GM18907 (cell line): Measurements from ENCODE around the gene MAOA.
"Not testable (repeated sequence)": the region's sequence is repeated elsewhere in the genome, so short reads cannot be mapped to it uniquely, and the experiment has no call there.

ENCODE experiments used
- ATAC-seq: cut with Tn5 transposase; IDR thresholded peaks from one replicate; pipeline ENCODE4 v1.9.1; 2021; ENCODE audit warnings: mild to moderate bottlenecking, moderate library complexity; ENCODE audit not compliant: unreplicated experiment

Gene MAOA

DNA sequence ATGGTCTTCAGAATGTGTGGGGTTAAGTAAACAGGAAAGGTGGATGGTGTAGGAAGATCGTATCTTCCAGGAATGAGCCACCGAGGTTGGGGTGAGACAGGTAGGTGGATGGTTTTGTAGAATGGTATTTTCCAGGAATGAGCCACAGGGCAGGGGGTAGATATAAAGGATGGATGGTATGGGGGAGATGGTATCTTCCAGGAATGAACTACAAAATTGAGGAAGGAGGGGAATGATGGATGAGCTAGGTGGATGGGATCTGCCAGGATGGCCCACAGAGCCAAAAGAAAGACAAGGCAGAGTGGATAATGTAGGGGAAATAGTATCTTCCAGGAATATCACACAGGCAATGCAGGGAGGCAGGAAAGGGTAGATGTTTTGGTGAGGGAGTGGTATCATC, 60.0 kb downstream of the MAOA start:
- no peak for ATAC-seq

DNA sequence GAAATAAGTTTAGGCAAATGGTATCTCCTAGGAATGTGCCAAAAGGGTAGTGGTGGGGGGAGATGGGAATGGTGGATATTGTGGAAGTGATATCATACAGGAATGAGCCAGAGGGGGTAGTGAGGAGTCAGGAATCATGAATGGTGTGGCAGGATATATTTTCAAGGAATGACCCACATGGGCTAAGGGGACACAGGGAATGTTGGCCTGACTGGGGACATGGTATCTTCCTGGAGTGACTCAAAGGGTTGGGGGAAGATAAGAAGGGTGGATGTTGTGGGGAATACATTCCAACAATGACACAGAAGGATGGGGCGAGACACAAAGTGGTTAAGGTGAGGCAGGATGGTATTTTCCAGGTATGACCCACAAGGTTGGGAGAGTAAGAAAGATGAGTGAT, 60.6 kb downstream of the MAOA start:
- ATAC-seq, result no peak

- no peak for ATAC-seq
Measured at GRCh38 chrX:43717161-43717560, 61.1 kb downstream of the MAOA start.

DNA sequence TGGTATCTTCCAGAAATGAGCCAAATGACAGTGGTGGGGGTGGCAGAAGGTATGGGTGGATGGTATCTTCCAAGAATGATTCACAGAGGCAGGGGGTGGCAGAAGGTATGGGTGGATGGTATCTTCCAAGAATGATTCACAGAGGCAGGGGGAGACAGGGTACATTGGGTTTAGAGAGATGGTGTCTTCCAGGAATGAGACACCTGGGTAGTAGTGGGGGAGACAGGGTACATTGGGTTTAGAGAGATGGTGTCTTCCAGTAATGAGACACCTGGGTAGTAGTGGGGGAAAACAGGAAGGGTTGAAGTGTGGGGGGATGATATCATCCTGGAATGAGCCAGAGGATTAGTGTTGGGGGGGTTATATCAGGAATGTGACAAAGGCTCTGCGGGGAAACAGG, 62.0 kb downstream of the MAOA start:
- ATAC-seq, result no peak

GRCh38 chrX:43718546-43718945, 62.4 kb downstream of the MAOA start:
- no peak for ATAC-seq

DNA sequence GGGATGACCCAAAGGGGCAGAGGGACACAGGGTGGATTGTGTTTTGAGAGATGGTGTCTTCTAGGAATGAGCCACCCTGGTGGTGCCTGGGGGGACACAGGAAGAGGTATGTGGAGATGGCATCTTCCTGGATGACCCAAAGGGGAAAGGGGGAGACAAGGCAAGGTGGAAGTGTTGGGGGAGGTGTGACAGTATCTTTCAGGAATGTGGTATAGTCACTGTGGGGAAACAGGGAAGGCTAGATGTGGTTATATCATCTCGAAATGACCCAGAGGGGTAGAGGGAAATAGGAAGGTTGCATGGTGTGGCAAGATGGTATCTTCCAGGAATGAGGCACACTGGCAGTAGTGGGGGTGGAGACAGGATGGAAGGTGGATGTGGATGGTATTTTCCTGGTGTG, 62.9 kb downstream of the MAOA start:
- no peak for ATAC-seq

- ATAC-seq, result no peak
Measured at GRCh38 chrX:43720082-43720481, 64.0 kb downstream of the MAOA start.

DNA sequence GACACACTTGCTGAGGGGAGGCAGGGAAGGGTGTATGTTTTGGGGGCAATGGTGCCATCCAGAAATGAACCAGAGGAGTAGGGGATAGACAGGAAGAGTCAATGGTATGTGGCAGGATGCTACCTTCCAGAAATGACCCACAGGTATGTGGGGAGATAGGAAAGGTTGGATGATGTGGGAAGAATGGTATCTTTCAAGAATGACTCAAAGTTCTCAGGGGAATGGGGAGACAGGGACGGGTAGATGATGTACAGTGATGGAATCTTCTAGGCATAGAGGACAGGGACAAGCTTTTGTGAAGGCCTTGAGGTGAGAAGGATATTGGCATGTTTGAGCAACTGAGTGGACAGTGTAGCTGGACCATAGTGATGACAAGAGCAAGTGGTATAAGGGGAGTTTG, 64.9 kb downstream of the MAOA start:
- ATAC-seq, result no peak

DNA sequence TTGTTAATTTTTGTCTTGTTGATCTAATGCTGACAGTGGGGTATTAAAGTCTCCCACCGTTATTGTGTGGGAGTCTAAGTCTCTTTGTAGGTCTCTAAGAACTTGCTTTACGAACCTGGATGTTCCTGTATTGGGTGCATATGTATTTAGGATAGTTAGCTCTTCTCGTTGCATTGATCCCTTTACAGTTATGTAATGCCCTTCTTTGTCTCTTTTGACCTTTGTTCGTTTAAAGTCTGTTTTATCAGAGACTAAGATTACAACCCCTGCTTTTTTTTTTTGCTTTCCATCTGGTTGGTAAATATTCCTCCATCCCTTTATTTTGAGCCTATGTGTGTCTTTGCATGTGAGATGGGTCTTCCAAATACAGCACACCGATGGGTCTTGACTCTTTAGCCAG, 69.1 kb downstream of the MAOA start:
- not testable (repeated sequence) for ATAC-seq

GRCh38 chrX:43727254-43727653, 71.2 kb downstream of the MAOA start:
- ATAC-seq, result not testable (repeated sequence)

DNA sequence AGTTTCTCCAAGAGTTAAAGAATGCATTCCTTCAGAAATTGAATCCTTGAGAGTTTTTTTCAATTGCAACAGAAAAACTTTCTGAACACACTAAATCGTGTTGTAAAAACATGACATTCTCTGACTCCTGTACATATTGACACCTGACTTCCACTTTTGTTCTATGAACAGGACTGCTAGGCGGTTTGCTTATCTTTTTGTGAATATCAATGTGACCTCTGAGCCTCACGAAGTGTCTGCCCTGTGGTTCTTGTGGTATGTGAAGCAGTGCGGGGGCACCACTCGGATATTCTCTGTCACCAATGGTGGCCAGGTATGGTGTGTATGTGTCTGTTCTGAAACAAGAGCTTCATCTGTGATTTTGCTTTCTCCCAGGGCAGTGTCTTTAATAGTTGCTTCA, 71.9 kb downstream of the MAOA start:
- no peak for ATAC-seq

DNA sequence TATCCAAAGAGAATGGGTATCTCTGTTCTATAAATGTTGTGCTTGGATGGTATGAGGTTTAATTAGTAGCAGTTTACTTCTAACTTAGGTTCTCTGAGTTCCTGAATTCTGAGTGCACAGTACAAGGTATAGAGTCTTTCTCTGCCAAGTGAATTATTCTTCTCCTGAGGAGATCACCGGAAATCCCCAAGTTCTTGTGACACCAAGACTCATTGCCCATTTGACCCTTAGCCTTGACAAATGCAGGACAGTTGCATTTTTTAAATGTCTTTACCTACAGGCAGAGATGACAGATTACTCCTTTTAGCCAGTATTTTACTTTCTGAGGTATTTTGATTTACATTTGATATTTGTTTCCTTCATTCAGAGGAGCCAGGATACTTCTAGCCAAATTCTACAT, 72.9 kb downstream of the MAOA start:
- ATAC-seq, result no peak

DNA sequence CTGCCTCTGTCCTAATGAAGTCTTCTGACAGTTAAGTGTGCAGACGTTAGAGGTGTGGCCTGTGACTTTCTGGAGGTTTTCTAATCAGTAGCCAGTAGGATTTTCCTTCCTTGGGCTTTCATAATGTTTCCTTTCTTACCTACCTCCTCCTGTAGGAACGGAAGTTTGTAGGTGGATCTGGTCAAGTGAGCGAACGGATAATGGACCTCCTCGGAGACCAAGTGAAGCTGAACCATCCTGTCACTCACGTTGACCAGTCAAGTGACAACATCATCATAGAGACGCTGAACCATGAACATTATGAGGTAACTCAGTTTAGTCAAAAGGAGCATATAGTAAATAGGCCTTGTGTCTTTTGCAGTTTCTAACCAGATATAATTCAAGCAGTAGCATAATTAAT, 75.0 kb downstream of the MAOA start:
- ATAC-seq, result no peak

GRCh38 chrX:43733699-43734098, 77.6 kb downstream of the MAOA start:
- ATAC-seq, result no peak

DNA sequence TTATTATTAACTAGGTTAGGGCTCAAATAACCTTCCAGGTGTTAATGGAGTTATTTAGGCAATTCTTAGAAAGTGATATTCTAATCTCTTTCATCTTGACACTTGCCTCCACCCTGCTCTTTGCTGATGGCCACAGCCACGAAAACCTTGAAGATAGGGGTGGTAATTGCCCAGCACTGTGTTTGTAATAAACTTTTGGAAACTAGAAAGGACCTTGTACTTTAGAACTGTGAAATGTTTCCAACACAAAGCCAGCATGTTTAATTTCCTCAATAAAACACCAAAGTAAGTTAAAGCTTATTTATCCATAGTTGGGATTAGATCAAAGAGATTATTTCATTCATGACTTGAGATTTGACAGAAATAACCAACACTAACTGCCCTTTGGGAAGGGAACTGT, 78.3 kb downstream of the MAOA start:
- no peak for ATAC-seq

DNA sequence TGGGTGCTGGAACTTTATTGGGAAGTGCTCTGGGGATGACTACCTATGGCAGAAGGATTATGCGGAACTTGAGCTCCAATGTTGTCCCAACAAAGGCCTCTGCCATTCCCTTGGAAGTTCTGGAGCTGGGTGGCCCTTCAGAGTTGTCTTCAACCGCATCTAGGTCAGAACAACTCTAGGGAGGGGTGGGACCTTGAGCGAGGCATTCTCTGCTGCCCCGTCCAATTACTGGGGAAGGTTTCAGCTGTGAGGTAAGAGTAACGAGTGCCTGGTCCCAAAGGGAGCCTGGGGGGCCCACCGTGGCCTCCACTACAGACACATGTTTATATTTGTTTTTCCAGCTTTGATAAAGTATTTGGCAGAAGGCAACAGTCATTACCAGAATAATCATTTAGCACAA, 79.4 kb downstream of the MAOA start:
- no peak for ATAC-seq

GRCh38 chrX:43735957-43736356, 79.9 kb downstream of the MAOA start:
- no peak for ATAC-seq

GRCh38 chrX:43741843-43742573, 85.9 kb downstream of the MAOA start:
- ATAC-seq, result no peak

DNA sequence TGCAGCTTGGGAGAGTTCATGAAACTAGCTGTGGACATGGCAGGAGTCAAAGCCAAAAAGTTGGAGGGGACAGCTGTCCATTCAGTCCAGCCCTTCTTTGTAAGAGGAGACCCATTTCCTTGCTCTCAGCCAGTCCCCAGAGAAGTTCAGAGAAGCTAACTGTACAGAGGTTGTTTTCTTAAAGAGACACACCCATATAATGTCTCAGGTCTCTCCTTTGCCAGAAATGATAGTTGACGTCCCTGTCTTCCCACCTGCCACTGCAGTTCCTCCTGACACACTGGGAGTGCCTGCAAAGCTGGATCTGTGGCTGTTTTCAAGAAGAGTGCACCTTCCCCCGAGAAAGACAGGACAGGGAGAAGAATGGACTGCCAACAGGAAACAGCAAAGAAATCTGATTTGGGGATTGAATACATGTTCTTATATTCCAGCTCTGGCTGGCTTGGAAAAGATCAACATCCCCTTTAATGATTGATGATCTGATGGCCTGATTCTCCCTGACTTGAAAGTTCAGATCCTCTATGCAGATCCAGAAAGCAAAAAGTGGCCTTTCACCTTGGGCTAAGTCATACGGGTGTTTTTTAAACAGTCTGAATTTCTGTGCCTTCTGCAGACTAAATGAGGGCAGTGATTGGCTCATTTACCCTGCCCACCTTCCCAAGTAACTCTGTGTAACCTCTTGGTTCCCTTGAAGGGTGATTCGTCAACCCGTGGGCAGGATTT, 87.2 kb downstream of the MAOA start:
- ATAC-seq, result no peak

- ATAC-seq, result no peak
Measured at GRCh38 chrX:43744284-43744683, 88.2 kb downstream of the MAOA start.

- no peak for ATAC-seq
Measured at GRCh38 chrX:43745938-43746721, 90.0 kb downstream of the MAOA start.

DNA sequence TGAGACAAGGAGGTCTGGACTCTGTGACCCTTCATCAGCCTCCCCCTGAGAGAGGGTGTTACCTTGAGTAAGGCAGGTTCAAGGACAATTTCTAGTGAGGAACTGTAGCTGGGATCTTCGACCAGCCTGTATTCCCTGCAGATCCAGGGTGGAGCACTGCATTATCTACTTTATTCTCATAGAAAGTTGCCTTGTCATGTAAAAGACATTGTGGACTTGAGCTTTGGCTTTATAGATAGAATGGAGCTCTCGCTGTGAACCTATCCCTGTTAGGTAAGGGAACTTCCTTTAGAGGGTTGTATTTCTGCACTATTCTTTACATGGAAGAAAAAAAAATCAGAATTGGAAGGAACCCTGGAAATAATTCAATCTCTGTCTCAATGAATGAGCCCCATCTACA, 91.4 kb downstream of the MAOA start:
- ATAC-seq, result no peak
